SK-N-SH (cell line): ENCODE results near the gene OR2H2.

Experiments used
- EZH2phosphoT487 ChIP-seq: fragments of 200-600 bp; sonication (generic); IDR thresholded peaks from 2 replicates; pipeline ENCODE4 v1.6.1; 2017; ENCODE audit warnings: low read depth, mixed run types, mild to moderate bottlenecking, antibody characterized with exemption, moderate library complexity, borderline replicate concordance
- NFIC ChIP-seq: IDR thresholded peaks from 2 replicates; pipeline ENCODE4 v1.4.0; 2012; ENCODE audit warnings: borderline replicate concordance
- POLR2AphosphoS5 ChIP-seq: IDR thresholded peaks from 2 replicates; pipeline ENCODE4 v1.6.1; 2012; ENCODE audit warnings: low read depth, low read length
- RAD21 ChIP-seq: IDR thresholded peaks from 2 replicates; pipeline ENCODE4 v1.6.1; 2012; ENCODE audit warnings: mild to moderate bottlenecking, low read length
- TF ChIP-seq, protein P1 (sequence below): fragments of 200-600 bp; sonication (generic); IDR thresholded peaks from 2 replicates; pipeline ENCODE4 v1.6.1; 2017; ENCODE audit warnings: antibody characterized with exemption, mild to moderate bottlenecking, moderate library complexity
- TF ChIP-seq, protein P2 (sequence below): fragments of 150-350 bp; IDR thresholded peaks from 2 replicates; pipeline ENCODE4 v1.6.1; 2016; ENCODE audit warnings: mild to moderate bottlenecking, low read depth, low read length

DNA sequence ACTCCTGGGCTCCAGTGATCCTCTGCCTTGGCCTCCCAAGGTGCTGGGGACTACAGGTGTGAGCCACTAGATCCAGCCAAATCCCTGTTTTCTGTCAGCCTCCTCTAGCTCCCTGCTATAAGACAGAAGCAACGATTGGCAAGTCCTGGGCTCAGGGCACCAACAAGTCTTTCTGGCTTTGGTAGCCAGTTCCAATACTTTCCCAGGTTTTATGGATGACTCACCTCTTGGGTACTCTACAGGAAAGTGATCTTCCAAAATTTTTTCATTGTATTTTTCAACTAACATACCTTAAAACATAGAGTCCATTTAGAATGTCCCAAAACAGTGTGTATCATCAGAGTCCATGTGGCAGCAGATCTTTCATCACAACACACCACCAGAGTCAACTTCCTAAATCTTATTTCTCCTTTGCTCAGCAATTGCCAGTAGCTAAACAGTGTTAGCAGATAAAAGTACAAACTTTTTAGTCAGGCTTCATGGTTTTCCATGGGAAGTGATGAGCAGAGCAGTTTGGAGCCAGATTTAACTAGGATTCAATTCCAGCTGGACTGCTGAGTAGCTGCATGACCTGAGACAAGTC is 34.7 kb downstream of the OR2H2 start:
- no peak for TF ChIP-seq RAD21
- TF ChIP-seq NFIC: no peak
- no peak for TF ChIP-seq EZH2phosphoT487
- TF ChIP-seq POLR2AphosphoS5: no peak
- TF ChIP-seq, protein P1, sequence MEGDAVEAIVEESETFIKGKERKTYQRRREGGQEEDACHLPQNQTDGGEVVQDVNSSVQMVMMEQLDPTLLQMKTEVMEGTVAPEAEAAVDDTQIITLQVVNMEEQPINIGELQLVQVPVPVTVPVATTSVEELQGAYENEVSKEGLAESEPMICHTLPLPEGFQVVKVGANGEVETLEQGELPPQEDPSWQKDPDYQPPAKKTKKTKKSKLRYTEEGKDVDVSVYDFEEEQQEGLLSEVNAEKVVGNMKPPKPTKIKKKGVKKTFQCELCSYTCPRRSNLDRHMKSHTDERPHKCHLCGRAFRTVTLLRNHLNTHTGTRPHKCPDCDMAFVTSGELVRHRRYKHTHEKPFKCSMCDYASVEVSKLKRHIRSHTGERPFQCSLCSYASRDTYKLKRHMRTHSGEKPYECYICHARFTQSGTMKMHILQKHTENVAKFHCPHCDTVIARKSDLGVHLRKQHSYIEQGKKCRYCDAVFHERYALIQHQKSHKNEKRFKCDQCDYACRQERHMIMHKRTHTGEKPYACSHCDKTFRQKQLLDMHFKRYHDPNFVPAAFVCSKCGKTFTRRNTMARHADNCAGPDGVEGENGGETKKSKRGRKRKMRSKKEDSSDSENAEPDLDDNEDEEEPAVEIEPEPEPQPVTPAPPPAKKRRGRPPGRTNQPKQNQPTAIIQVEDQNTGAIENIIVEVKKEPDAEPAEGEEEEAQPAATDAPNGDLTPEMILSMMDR: no peak
- TF ChIP-seq, protein P2, sequence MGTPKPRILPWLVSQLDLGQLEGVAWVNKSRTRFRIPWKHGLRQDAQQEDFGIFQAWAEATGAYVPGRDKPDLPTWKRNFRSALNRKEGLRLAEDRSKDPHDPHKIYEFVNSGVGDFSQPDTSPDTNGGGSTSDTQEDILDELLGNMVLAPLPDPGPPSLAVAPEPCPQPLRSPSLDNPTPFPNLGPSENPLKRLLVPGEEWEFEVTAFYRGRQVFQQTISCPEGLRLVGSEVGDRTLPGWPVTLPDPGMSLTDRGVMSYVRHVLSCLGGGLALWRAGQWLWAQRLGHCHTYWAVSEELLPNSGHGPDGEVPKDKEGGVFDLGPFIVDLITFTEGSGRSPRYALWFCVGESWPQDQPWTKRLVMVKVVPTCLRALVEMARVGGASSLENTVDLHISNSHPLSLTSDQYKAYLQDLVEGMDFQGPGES: no peak
